CD4-positive, alpha-beta T cell (primary cell): ENCODE data around the gene CFAP99. TPM values are rescaled to one million over a fixed set of nuclear protein-coding genes. Genes with fewer than 3 reads are reported as not detected.

Experiments used
- ATAC-seq: fragments of 200-7000 bp; cut with Tn5 transposase; one replicate; pipeline ENCODE4 v1.10.0; 2022; ENCODE audit warnings: mild to moderate bottlenecking; ENCODE audit not compliant: poor library complexity
- CTCF ChIA-PET: fragments of 350-600 bp; sonication (Branson Sonifier 250); formaldehyde crosslinking; loops from one replicate; lab custom pipeline; 2021; ENCODE audit warnings: antibody characterized with exemption, inconsistent platforms; lab: Charles Lee
- POLR2A ChIA-PET: fragments of 350-600 bp; sonication (Branson Sonifier 250); formaldehyde crosslinking; loops from one replicate; lab custom pipeline; 2021; ENCODE audit warnings: antibody characterized with exemption, inconsistent platforms; lab: Charles Lee
- DNase-seq, 14 experiments: peaks; one replicate each; pipeline ENCODE4 v3.0.0-alpha.2; 2013 to 2020; ENCODE audit warnings: mixed read lengths in 2 of 14
- H3K27ac ChIP-seq, 2 donors: one replicate each; pipeline versions ENCODE4 v1.5.1 to v1.7.0; 2013; ENCODE audit warnings: low read length in 2 of 2, low read depth in 1 of 2, mild to moderate bottlenecking in 1 of 2
- H3K27me3 ChIP-seq, 2 experiments: 1 replicate in 1 of 2; 2 replicates in 1 of 2; pipeline versions ENCODE4 v1.6.1 to v1.7.0; 2013; ENCODE audit warnings: low read length in 2 of 2, control low read depth in 1 of 2, mild to moderate bottlenecking in 1 of 2, moderate library complexity in 1 of 2; ENCODE audit not compliant: insufficient read depth in 2 of 2, control insufficient read depth in 1 of 2
- H3K36me3 ChIP-seq: one replicate; pipeline ENCODE4 v1.6.1; 2013; ENCODE audit warnings: low read length, control low read depth; ENCODE audit not compliant: insufficient read depth
- H3K4me1 ChIP-seq: one replicate; pipeline ENCODE4 v1.6.1; 2013; ENCODE audit warnings: low read length, control low read depth; ENCODE audit not compliant: insufficient read depth
- H3K4me3 ChIP-seq: one replicate; pipeline ENCODE4 v1.5.1; 2013; ENCODE audit warnings: mild to moderate bottlenecking, low read length, moderate library complexity
- H3K9me3 ChIP-seq, 2 experiments: 1 replicate in 1 of 2; 2 replicates in 1 of 2; pipeline versions ENCODE4 v1.6.1 to v1.7.0; 2013; ENCODE audit warnings: low read length in 2 of 2, mild to moderate bottlenecking in 2 of 2, control low read depth in 1 of 2, moderate library complexity in 1 of 2; ENCODE audit not compliant: control insufficient read depth in 1 of 2, insufficient read depth in 1 of 2
- H3K27ac Mint-ChIP-seq: one replicate; pipeline ENCODE4 v1.8.0; 2020; ENCODE audit warnings: mixed read lengths
- H3K27me3 Mint-ChIP-seq: one replicate; pipeline ENCODE4 v1.8.0; 2021; ENCODE audit warnings: mixed read lengths
- H3K36me3 Mint-ChIP-seq: one replicate; pipeline ENCODE4 v1.8.0; 2021; ENCODE audit warnings: low read depth, mixed read lengths
- H3K4me1 Mint-ChIP-seq: one replicate; pipeline ENCODE4 v1.8.0; 2021; ENCODE audit warnings: low read depth, mixed read lengths
- H3K4me3 Mint-ChIP-seq: one replicate; pipeline ENCODE4 v1.8.0; 2020; ENCODE audit warnings: mild to moderate bottlenecking, mixed read lengths
- H3K9me3 Mint-ChIP-seq: one replicate; pipeline ENCODE4 v1.8.0; 2020; ENCODE audit warnings: mixed read lengths
- intact Hi-C, 2 experiments: fragments of 100-400 bp; cut with DNase I in 1 of 2; cut with micrococcal nuclease in 1 of 2; formaldehyde crosslinking; loops; one replicate each; pipeline versions ENCODE4 v1.15.1 to v1.9.0; 2023 to 2025; cut with DNase I, micrococcal nuclease
- total RNA-seq, 174 experiments: library from RNA in 2 of 174; stranded (reverse) in 2 of 174; gene quantifications; one replicate each; pipeline ENCODE4 v1.2.3 and lab custom pipeline; 2021 to 2026
- TF ChIP-seq, protein P1 (sequence below): fragments of 200-600 bp; IDR thresholded peaks from one replicate; pipeline ENCODE4 v1.8.0; 2022; ENCODE audit warnings: antibody characterized with exemption, mild to moderate bottlenecking

The CFAP99 gene
- total RNA-seq, 2 experiments from 2014 or later: 0.17 TPM; not detected in 1

DNA sequence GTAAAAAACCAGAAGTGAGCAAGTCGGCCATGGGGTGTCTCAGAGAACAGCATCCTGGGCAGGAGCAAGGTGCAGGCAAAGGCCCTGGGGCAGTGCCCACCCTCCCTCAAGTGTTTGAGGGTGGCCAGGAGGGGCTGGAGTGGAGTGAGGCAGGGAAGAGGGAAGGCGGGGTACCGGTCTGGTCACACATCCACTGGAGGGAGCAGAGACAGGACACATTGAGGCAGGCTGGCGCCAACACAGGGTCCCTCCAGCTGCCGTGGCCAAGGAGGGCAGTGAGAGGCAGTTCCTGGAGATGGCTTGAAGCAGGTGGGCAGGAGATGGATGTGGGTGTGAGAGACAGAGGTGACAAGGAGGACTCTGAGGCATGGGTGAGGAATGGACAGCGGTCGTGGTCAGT is 29.8 kb downstream of the CFAP99 start:
- H3K4me1 Mint-ChIP-seq: no peaks in the 10 kb centered on the region
- POLR2A ChIA-PET: no interaction called here
- Histone ChIP-seq H3K9me3 (no peaks in the 10 kb centered on the region), H3K27ac (no peak overlapping the region), H3K36me3 (no peaks in the 10 kb centered on the region), H3K4me3 (no peak overlapping the region), H3K27me3 (no peaks in the 10 kb centered on the region), H3K4me1 (no peaks in the 10 kb centered on the region)
- no peaks in the 10 kb centered on the region for H3K36me3 Mint-ChIP-seq
- no peak overlapping the region for H3K4me3 Mint-ChIP-seq
- ATAC-seq: no peak
- DNase-seq: no peak
- no peak overlapping the region for H3K27ac Mint-ChIP-seq
- H3K9me3 Mint-ChIP-seq: no peaks in the 10 kb centered on the region
- H3K27me3 Mint-ChIP-seq: no peaks in the 10 kb centered on the region
- CTCF ChIA-PET: no interaction called here
- intact Hi-C loops: no loop called here
- TF ChIP-seq, protein P1, sequence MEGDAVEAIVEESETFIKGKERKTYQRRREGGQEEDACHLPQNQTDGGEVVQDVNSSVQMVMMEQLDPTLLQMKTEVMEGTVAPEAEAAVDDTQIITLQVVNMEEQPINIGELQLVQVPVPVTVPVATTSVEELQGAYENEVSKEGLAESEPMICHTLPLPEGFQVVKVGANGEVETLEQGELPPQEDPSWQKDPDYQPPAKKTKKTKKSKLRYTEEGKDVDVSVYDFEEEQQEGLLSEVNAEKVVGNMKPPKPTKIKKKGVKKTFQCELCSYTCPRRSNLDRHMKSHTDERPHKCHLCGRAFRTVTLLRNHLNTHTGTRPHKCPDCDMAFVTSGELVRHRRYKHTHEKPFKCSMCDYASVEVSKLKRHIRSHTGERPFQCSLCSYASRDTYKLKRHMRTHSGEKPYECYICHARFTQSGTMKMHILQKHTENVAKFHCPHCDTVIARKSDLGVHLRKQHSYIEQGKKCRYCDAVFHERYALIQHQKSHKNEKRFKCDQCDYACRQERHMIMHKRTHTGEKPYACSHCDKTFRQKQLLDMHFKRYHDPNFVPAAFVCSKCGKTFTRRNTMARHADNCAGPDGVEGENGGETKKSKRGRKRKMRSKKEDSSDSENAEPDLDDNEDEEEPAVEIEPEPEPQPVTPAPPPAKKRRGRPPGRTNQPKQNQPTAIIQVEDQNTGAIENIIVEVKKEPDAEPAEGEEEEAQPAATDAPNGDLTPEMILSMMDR: no peak

DNA sequence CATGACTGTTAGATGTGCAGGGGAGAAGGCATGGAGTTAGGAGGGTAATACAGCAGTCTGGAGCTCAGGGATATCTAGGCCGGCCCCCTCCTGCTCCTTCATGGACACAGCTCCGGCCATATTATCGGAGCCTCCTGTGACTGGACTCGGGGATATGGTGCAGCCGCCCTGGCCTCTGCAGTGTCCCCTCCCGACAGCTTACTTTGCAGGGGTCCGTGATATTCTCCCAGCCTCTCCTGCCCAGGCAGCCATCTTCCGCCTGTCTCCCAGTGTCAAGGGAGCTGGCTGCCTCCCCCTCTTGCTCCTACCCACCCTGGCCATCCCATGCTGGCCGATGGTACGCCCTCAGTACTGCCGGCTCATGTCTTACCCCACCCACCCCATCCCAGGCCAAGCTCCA is 30.3 kb downstream of the CFAP99 start:
- ATAC-seq (no peak), DNase-seq (no peak)
- Mint-ChIP-seq H3K27me3 (no peaks in the 10 kb centered on the region), H3K4me3 (no peak overlapping the region), H3K9me3 (no peaks in the 10 kb centered on the region), H3K27ac (no peak overlapping the region), H3K36me3 (no peaks in the 10 kb centered on the region), H3K4me1 (no peaks in the 10 kb centered on the region)
- intact Hi-C loops: no loop called here
- Histone ChIP-seq H3K36me3 (no peaks in the 10 kb centered on the region), H3K27ac (no peak overlapping the region), H3K4me1 (no peaks in the 10 kb centered on the region), H3K27me3 (no peaks in the 10 kb centered on the region), H3K4me3 (no peak overlapping the region), H3K9me3 (no peaks in the 10 kb centered on the region)
- CTCF ChIA-PET: interaction anchor here (1.1 kb wide), 1 partner anchor 30 kb away, joined by 4 read pairs; the partner anchor contains the start of genes CFAP99 and ZFYVE28
- TF ChIP-seq, protein P1: no peak
- POLR2A ChIA-PET: no interaction called here

DNA sequence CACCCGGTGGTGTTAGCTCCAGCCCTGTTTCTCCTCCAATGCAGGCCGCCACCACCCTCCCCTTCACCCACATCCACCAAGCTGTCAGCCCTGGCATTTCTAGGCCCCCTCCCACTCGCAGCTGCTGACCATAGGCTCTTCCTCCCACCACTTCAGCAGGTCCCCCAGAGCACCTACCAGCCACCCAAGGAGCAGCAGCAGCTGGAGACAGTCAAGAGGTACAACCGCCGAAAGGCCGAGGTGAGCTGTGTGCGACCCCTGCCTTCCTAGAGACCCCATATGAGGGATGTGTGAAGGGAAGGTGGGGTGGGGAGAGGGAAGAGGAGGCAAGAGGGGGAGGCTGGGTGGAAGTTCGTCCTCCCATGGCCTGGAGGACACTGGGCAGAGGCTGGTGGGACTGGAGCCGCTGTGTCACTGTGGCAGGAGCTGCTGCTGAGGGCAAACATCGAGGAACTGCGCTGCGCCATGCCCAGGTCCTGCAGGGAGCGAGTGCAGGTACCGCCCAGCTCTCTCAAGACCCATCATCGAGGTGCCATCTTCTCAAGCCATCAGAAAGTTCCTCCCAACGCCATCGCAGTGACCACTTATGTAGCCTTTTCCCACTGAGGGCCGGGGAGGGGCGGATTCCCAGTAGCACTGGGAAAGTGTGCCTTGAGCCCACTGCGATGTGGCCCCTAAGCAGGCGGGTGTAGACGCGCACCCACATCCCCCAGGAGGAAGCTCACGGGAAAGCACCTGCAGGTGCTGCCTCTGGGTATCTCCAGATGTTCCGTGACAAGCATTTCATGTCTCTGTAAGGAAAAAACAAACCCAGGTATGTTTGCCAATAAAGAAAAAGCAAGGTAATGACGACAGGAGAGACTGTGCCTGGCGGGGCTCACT is 31.0 kb downstream of the CFAP99 start:
- no peaks in the 10 kb centered on the region for H3K27me3 ChIP-seq
- no peaks in the 10 kb centered on the region for H3K36me3 ChIP-seq
- H3K4me3 Mint-ChIP-seq: no peak overlapping the region
- no peaks in the 10 kb centered on the region for H3K4me1 ChIP-seq
- H3K27me3 Mint-ChIP-seq: no peaks in the 10 kb centered on the region
- TF ChIP-seq, protein P1: no peak
- no peaks in the 10 kb centered on the region for H3K9me3 Mint-ChIP-seq
- no peak overlapping the region for H3K27ac Mint-ChIP-seq
- intact Hi-C loops: no loop called here
- ATAC-seq: no peak
- POLR2A ChIA-PET: no interaction called here
- H3K9me3 ChIP-seq: no peaks in the 10 kb centered on the region
- H3K4me1 Mint-ChIP-seq: no peaks in the 10 kb centered on the region
- H3K27ac ChIP-seq: no peak overlapping the region
- no peaks in the 10 kb centered on the region for H3K36me3 Mint-ChIP-seq
- CTCF ChIA-PET: interaction anchor here (1.1 kb wide), 1 partner anchor 31 kb away, joined by 4 read pairs; the partner anchor contains the start of genes CFAP99 and ZFYVE28
- H3K4me3 ChIP-seq: no peak overlapping the region
- no peak for DNase-seq
